Neutrophil (primary cell): ENCODE measurements around the gene TTR.

ENCODE experiments used
- H3K27ac ChIP-seq: fragments of 200-600 bp; sonication (generic); 2 replicates; pipeline ENCODE4 v1.5.1; 2016; ENCODE audit warnings: mild to moderate bottlenecking, moderate library complexity
- H3K27me3 ChIP-seq: fragments of 200-600 bp; sonication (generic); 2 replicates; pipeline ENCODE4 v1.6.0; 2016; ENCODE audit warnings: mild to moderate bottlenecking
- H3K36me3 ChIP-seq: fragments of 200-600 bp; sonication (generic); 2 replicates; pipeline ENCODE4 v1.5.1; 2017
- H3K4me1 ChIP-seq, 2 experiments: fragments of 200-600 bp in 1 of 2; sonication (generic) in 1 of 2; 1 replicate in 1 of 2; 2 replicates in 1 of 2; pipeline versions ENCODE4 v1.5.1 to v1.6.1; 2013 to 2016; ENCODE audit warnings: low read depth in 1 of 2, low read length in 1 of 2, mild to moderate bottlenecking in 1 of 2, moderate library complexity in 1 of 2; ENCODE audit not compliant: control insufficient read depth in 1 of 2, insufficient read depth in 1 of 2
- H3K4me3 ChIP-seq, 2 experiments: fragments of 200-600 bp in 1 of 2; sonication (generic) in 1 of 2; 1 replicate in 1 of 2; 2 replicates in 1 of 2; pipeline ENCODE4 v1.5.1; 2013 to 2016; ENCODE audit warnings: low read depth in 1 of 2, low read length in 1 of 2, mild to moderate bottlenecking in 1 of 2, moderate library complexity in 1 of 2
- H3K9me3 ChIP-seq: fragments of 200-600 bp; sonication (generic); 2 replicates; pipeline ENCODE4 v1.5.1; 2016
- TF ChIP-seq, protein P1 (sequence below): fragments of 200-600 bp; sonication (generic); IDR thresholded peaks from 2 replicates; pipeline ENCODE4 v1.5.1; 2016; ENCODE audit warnings: antibody characterized with exemption

TTR gene

DNA sequence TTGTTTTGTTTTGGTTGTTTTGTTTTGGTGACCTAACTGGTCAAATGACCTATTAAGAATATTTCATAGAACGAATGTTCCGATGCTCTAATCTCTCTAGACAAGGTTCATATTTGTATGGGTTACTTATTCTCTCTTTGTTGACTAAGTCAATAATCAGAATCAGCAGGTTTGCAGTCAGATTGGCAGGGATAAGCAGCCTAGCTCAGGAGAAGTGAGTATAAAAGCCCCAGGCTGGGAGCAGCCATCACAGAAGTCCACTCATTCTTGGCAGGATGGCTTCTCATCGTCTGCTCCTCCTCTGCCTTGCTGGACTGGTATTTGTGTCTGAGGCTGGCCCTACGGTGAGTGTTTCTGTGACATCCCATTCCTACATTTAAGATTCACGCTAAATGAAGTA lies at the start of gene TTR:
TSS of gene TTR (plus strand) at position 250 of the 400 bp plus-strand sequence. CDS start at position 276, 26 bp downstream.
- Histone ChIP-seq H3K27me3 (no peaks in the 10 kb centered on the region), H3K27ac (no peak within 1 kb of the TSS), H3K9me3 (no peaks in the 10 kb centered on the region), H3K4me3 (no peak within 1 kb of the TSS), H3K36me3 (no peaks in the 10 kb centered on the region), H3K4me1 (no peaks in the 10 kb centered on the region)
- TF ChIP-seq, protein P1, sequence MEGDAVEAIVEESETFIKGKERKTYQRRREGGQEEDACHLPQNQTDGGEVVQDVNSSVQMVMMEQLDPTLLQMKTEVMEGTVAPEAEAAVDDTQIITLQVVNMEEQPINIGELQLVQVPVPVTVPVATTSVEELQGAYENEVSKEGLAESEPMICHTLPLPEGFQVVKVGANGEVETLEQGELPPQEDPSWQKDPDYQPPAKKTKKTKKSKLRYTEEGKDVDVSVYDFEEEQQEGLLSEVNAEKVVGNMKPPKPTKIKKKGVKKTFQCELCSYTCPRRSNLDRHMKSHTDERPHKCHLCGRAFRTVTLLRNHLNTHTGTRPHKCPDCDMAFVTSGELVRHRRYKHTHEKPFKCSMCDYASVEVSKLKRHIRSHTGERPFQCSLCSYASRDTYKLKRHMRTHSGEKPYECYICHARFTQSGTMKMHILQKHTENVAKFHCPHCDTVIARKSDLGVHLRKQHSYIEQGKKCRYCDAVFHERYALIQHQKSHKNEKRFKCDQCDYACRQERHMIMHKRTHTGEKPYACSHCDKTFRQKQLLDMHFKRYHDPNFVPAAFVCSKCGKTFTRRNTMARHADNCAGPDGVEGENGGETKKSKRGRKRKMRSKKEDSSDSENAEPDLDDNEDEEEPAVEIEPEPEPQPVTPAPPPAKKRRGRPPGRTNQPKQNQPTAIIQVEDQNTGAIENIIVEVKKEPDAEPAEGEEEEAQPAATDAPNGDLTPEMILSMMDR = no peak

DNA sequence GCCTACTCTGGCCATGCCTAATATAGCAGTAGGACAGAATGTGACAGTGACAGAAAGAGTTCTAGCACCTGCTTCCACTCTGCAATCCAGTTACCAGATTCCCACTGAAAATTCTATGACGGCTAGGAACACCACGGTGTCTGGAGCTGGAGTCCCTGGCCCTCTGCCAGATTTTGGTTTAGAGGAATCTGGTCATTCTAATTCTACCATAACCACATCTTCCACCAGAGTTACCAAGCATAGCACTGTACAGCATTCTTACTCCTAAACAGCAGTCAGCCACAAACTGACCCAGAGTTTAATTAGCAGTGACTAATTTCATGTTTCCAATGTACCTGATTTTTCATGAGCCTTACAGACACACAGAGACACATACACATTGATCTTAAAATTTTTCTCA lies 45.2 kb upstream of the TTR start:
- H3K27me3 ChIP-seq = no peaks in the 10 kb centered on the region
- H3K4me1 ChIP-seq = no peaks in the 10 kb centered on the region
- no peaks in the 10 kb centered on the region for H3K36me3 ChIP-seq
- no peak overlapping the region for H3K27ac ChIP-seq
- no peak overlapping the region for H3K4me3 ChIP-seq
- no peaks in the 10 kb centered on the region for H3K9me3 ChIP-seq
- TF ChIP-seq, protein P1 = no peak

DNA sequence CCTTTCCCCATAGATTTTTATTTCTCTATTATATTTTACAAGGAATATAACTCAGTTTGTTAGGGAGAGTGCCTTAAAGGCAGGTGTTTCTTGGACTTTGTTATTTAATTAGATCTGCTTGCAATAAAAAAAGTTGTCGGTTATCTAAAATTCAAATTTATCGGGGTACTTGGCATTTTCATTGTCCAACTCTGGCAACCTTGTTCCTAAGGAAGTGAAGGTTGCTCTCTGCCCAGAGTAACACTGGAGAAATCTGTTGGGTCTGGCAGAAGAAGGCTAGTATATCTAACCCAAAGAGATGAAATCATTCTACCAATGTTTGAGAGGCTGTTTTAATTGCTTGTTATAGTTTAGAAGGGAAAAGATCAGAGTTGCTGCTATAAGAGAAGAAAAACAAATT lies 42.8 kb upstream of the TTR start:
- no peak overlapping the region for H3K27ac ChIP-seq
- no peaks in the 10 kb centered on the region for H3K36me3 ChIP-seq
- H3K4me1 ChIP-seq = no peaks in the 10 kb centered on the region
- no peak overlapping the region for H3K4me3 ChIP-seq
- TF ChIP-seq, protein P1 = no peak
- H3K9me3 ChIP-seq = no peaks in the 10 kb centered on the region
- H3K27me3 ChIP-seq = no peaks in the 10 kb centered on the region

DNA sequence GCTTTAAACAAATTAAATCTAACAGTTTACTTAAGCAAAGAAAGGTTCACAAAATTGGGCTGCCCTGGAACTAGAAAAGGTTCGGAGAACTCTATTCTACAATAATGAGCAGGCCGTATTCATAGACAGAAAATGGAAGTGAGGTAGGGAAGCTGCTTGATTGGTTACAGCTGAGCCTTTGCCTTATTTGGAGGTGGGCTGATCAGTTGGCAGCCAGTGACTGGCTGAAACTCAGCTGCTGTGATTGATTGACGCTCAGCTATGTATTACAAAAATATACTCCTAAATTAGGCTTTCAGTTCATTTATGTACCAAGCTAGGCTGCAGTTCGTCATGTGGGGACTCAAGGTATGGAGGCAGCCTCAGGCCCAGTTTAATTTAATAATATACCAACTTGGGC lies 42.3 kb upstream of the TTR start:
- Histone ChIP-seq H3K4me3 (no peak overlapping the region), H3K36me3 (no peaks in the 10 kb centered on the region), H3K27me3 (no peaks in the 10 kb centered on the region), H3K9me3 (no peaks in the 10 kb centered on the region), H3K4me1 (no peaks in the 10 kb centered on the region), H3K27ac (no peak overlapping the region)
- TF ChIP-seq, protein P1 = no peak

DNA sequence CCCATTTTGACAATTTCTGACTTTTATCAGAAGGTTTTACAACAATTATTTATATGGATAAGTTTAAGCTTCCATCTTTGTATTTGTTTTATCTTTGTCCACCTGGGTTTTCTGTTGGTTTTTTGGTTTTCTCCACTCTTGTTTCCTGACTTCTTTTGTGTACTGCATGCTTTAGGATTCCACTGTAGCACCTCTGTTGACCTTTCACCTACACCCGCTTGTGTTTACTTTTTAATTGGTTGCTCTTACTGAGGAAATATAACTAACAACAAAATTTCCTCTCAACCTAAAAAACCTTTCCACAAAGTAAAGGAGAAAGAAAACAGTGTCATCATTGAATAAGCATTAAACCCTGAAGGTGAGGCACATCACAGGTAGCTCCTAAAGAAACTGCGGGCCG lies 39.8 kb upstream of the TTR start:
- no peaks in the 10 kb centered on the region for H3K4me1 ChIP-seq
- no peaks in the 10 kb centered on the region for H3K36me3 ChIP-seq
- H3K4me3 ChIP-seq = no peak overlapping the region
- no peaks in the 10 kb centered on the region for H3K27me3 ChIP-seq
- TF ChIP-seq, protein P1 = no peak
- no peak overlapping the region for H3K27ac ChIP-seq
- H3K9me3 ChIP-seq = no peaks in the 10 kb centered on the region

DNA sequence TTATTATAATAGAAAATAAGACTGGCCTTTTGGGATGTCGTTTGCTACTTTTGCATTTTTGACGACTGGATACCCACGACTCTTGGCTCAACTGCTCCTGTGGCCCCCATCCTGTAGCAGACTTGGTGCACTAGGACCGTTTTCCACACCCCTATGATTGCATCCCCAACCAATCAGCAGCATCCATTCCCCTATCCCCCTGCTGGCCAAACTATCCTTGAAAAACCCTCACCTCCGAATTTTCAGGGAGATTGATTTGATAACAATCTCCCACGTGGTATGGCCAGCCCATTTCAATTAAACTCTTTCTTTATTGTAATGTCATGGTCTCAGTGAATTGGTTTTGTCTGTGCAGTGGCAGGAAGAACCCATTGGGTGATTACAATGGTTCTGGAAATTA lies 37.9 kb upstream of the TTR start:
- Histone ChIP-seq H3K36me3 (no peaks in the 10 kb centered on the region), H3K27ac (no peak overlapping the region), H3K4me1 (no peaks in the 10 kb centered on the region), H3K4me3 (no peak overlapping the region), H3K27me3 (no peaks in the 10 kb centered on the region), H3K9me3 (no peaks in the 10 kb centered on the region)
- TF ChIP-seq, protein P1 = no peak
